CD4-positive, alpha-beta T cell treated with Interleukin-4 for 1 hour (primary cell): ENCODE results near the gene MAP7.
"Not testable (repeated sequence)": the region's sequence is repeated elsewhere in the genome, so short reads cannot be mapped to it uniquely, and the experiment has no call there.

Experiments
- DNase-seq, 2 donors: peaks; one replicate each; pipeline ENCODE4 v3.0.0-alpha.2; 2020 to 2022

MAP7 gene

GRCh38 chr6:136550330-136551071 lies at the start of gene MAP7:
Gene MAP7 (minus strand): TSS chr6:136550422. CDS start chr6:136550408, 14 bp downstream.
- DNase-seq, result peak; percentile 57 to 72

GRCh38 chr6:136599329-136600011 lies 49.2 kb upstream of the MAP7 start:
- no peak for DNase-seq

GRCh38 chr6:136598048-136598447 lies 47.8 kb upstream of the MAP7 start:
- no peak for DNase-seq

GRCh38 chr6:136594671-136595070 lies 44.4 kb upstream of the MAP7 start:
- no peak for DNase-seq

- peak; percentile 71 to 78 for DNase-seq
Measured at GRCh38 chr6:136593748-136594490, 43.7 kb upstream of the MAP7 start.

- peak in 1 of 2 donors; percentile 65 for DNase-seq
Measured at GRCh38 chr6:136592930-136593673, 42.9 kb upstream of the MAP7 start.

- no peak for DNase-seq
Measured at GRCh38 chr6:136591617-136592016, 41.4 kb upstream of the MAP7 start.

GRCh38 chr6:136590846-136591245 lies 40.6 kb upstream of the MAP7 start:
- DNase-seq, result not testable (repeated sequence)

- no peak for DNase-seq
Measured at GRCh38 chr6:136587527-136587926, 37.3 kb upstream of the MAP7 start.

GRCh38 chr6:136586295-136586694 lies 36.1 kb upstream of the MAP7 start:
- no peak for DNase-seq

- DNase-seq, result not testable (repeated sequence)
Measured at GRCh38 chr6:136585523-136585922, 35.3 kb upstream of the MAP7 start.

- not testable (repeated sequence) for DNase-seq
Measured at GRCh38 chr6:136584290-136584689, 34.1 kb upstream of the MAP7 start.

- peak in 1 of 2 donors; percentile 32 for DNase-seq
Measured at GRCh38 chr6:136582711-136583471, 32.7 kb upstream of the MAP7 start.

GRCh38 chr6:136579800-136580199 lies 29.6 kb upstream of the MAP7 start:
- DNase-seq, result no peak

GRCh38 chr6:136576821-136577220 lies 26.6 kb upstream of the MAP7 start:
- no peak for DNase-seq

GRCh38 chr6:136571496-136571895 lies 21.3 kb upstream of the MAP7 start:
- no peak for DNase-seq

- no peak for DNase-seq
Measured at GRCh38 chr6:136571065-136571464, 20.8 kb upstream of the MAP7 start.

- no peak for DNase-seq
Measured at GRCh38 chr6:136568129-136568528, 17.9 kb upstream of the MAP7 start.

- DNase-seq, result no peak
Measured at GRCh38 chr6:136567688-136568087, 17.5 kb upstream of the MAP7 start.

- DNase-seq, result no peak
Measured at GRCh38 chr6:136566851-136567250, 16.6 kb upstream of the MAP7 start.

- DNase-seq, result peak in 1 of 2 donors; percentile 17
Measured at GRCh38 chr6:136566007-136566487, 15.8 kb upstream of the MAP7 start.

- no peak for DNase-seq
Measured at GRCh38 chr6:136564180-136564579, 14.0 kb upstream of the MAP7 start.
